Stimulated activated CD4-positive, alpha-beta T cell treated with anti-CD3 and anti-CD28 coated beads, Interleukin-15, amount 100 ng/mL, for 48 hours (primary cell): ENCODE data around the gene CDH4.

Experiments
- DNase-seq, 2 donors: peaks; one replicate each; pipeline ENCODE4 v3.0.0-alpha.2; 2020; ENCODE audit warnings: low read depth in 2 of 2

The CDH4 gene

DNA sequence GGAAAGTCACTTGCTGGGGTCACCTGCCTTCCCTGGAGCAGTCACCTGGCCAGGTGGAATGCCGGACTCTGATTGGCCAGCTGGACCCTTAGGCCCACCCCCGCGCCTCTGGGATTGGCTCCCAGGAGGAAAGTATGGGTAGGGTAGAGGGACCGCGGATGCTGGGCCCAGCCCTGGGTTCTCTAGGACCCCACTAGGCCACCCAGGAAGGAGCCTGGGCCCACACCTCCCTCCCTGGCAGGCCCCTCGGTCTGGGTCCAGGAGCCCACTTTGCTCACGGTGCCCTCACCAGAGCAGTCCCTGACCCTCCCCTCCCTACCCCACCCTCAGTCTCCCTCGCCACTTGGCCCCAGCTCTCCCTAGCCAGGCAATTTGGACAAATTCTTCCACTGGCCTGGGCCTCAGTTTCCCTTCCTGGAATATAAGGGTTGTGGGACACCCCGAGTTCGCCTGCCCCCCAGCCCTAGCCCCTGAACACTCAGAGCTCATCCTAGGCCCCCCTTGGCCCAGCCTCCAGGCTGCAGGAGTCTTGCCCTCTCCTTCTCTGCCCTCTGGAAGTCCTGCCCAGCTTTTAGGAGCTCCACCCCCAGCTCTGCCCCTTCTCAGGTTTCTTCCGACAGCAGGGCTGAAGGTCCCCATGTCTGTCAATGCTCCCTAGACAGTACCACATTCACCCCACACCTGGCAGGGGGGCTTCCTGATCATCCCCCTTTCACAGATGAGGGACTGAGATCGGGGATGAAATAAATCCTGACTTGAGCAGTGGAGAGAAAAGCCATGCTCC is 514.0 kb downstream of the CDH4 start:
- DNase-seq: no peak

DNA sequence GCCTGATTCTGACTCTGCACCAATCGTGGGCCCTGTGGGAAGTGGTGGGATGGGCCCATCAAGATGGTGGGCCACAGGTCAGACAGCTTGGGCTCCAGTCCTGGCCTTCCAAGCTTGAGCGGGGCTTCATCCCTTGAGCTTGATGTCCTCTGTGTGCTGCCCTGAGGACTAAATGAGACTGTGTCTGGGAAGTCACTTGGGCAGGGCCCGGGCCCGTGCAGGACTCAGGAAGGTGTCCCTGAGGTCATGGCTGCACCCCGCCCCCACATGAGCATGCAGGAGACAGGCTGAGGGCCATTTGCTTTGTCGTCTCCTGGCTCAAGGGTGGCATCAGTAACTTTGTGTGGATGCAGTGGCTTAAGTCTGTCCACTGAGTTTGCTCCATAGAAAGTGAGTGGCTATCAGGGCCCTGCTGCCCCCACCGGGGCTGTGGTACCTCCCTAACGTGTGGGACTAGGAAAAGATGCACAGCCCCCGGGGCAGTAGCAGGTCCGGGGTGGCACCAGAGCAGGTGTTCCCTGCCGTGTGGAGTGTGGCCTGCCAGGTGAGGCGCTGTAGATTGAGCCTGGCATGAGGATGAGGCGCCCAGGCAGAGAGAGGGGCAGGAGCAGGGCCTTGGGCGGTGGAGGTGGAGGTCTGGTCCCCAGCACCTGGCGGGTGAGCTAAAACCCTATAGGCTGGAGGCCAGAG is 515.0 kb downstream of the CDH4 start:
- DNase-seq: no peak

DNA sequence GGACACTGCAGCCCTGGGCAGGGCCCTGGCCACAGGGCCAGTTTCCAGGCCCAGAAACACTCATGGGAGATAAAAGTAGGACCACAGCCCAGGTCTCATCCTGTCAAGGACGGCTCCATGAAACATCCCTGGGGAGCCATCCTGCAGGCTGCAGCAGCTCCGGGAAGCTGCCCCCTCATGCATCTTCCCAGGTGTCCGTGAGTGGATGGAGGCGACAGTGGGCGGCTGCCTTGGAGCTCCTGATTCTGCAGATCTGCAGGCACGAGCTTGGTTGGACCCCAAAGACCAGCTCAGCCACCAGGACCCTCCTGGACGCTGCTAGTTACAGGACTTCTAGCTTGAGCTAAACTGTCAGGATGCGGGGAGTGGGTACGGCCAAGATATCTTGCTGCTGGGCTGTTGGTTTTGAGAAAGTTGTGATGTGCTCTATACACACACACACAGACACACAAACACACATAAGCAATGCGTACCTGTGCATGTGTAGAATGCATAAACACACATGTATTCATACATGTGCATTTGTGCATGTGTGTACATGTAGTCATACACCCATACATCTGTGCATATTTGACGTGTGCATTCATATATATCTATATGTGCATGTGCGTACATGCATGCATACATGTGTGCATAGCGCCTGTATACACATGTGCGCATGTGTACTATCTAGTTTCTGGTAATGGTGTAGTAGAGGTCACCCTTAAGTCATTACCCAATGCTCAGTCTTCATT is 515.9 kb downstream of the CDH4 start:
- DNase-seq: no peak

DNA sequence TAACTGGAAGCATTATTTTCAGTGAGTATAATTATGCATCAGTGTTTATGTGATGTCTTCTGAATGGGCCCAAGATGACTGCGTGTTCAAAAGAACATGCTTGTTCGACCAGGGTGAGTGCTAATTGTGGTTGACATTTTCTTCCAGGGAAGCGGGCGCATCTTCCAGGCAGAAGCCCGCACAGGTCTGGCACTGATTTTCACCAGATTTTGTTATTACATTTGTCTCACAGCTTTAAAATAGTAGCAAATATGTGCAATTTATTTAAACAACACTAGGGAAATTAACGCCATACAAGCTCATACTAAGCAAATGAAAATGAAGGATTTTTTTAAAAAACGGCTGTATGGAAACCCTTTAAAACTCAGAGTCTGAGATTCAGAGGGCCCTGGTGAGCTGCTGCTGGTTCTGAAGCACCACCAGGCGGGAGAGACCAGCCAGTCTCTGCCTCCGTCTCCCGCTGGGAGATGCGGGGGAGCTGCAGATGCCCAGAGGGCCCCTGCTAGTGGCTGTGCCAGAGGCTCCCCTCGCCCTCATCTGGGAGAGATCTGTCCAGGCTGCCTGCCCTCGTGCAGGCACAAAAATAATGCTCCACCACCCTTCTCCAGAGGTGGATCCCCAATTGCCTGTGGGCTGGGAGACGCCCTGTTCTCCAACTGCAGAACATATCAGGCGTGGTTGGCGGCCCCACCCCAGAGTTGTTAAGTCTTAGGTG is 516.7 kb downstream of the CDH4 start:
- DNase-seq: no peak

DNA sequence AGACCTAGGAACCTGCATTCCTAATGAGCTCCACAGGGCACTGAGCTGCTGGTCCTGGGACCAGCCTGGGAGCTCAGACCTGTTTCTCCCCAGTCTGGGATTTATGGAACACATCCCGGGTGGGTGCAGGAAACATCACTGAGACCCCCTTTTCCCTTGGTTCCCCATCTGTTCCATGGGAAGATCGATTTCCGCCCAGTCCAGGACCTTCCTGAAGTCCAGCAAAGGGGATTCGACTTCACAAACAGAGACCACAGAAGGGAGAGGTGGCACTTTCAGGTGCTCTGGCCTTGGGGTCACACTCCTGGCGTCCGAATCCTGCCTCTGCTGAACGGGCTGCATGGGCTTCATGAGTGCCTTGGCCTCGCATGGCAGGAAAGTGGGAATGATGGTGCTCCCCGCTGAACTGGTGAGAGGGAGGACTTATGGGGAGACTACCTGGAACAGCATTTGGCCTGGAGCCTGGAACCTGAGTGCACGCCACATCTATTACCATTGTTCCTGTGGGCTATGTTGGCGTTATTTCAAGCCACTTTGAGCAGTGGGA is 517.3 kb downstream of the CDH4 start:
- no peak for DNase-seq

DNA sequence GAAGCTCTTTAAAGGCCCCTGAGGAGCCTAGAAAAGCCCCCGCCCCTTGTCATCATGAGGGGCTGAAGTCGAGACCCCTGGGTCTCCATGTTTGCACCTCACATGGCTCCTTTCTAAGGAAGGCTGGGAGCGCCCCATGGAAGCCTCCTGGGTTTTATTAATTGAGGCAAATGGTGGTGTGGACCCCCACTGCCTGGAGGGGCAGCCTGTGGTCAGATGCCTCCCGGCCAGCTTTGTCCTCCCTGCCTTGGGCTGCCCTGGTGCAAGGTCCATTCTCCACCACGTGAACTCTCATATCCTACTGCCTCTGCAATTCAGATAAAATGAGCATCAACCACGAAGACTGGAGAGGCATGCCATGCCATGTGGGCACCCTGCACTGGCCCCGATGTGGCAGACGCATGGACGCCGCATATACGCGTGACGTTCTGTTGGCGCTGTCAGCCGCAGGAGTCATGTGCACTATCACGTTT is 518.1 kb downstream of the CDH4 start:
- DNase-seq: no peak

DNA sequence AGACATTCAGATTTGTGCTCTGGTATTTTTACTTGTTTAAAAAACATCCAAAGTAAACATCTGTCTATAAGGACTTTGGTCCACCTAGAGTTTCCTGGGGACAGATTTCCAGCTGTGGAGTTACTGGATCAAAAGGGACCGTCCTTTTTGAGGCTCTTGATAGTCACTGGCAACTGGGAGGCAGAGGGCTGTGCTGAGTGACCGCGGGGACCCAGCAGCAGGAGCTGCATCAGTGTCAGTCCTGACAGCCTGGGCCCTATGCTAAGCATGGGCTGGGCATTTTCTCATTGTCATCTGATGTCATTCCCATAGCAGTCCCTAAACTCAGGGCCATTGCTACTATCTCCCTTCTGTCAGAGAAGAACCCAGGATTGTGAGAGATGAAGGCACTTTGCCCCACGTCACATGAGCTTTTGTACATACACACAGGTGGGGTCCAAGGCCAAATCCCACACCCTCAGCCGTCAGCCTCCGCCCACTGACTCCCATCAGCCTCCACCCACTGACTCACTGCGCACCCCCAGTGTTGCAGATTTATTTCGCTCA is 519.8 kb downstream of the CDH4 start:
- DNase-seq: no peak

DNA sequence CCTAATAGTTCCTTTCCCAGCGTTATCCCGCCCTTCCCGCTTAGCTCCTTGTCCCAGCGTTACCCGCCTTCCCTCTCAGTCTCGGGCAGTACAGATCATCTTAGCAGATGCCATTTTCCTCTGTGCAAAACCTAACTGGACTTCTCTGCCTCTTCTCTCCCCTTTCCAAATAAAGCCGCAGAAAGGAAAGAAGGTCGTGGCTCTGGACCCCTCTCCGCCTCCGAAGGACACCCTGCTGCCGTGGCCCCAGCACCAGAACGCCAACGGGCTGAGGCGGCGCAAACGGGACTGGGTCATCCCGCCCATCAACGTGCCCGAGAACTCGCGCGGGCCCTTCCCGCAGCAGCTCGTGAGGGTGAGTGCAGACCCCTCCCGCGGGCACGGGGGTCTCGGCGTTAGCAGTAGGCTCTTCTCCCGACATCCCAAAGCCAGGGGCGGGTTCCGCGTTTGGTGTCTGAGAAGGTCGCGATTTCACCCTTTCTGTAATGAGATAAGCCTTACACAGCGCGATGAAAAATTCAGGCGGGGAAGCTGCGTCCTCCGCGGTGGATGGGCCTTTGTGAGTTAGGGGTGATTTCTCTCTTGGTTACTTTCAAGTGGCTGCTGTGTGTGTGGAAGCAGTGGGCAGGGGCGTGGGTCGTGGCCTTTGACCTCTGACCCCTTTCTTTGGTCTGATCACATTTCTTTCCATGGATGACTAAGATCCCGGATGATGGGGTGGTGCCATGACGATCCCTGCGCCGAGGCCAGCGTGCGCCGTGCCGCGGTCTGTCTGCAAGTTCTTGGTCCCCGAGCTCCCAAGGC is 521.0 kb downstream of the CDH4 start:
- DNase-seq: no peak

DNA sequence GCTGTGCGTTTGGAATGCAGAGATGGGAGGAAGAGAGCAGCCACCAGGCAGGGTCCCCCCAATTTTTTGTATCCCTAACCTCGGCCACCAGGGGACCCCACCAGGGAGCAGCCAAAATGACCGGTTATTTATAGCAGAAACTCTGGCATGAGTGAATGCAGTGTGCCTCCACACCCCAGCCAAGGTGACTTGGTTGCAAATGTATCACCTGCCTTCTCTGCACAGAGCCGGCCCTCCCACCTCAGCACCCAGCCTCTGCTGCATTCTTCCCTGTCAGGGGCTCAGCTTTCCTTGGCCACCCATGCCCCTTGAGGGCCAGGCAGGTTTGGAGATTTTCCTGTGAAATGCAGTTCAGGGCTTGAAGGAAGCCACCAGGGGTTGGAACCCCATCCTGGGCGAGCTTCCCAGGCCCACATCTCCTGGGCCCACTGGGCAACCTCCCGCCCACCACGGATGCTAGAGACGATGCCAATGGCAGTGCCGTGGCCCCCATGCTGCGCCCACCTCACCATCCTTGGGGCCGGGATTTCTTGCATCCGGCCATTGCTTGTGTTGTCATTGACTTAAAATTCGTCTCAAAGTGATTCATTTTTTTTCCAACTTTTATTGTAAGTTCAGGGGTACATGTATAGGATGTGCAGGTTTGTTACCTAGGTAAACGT is 522.0 kb downstream of the CDH4 start:
- no peak for DNase-seq

DNA sequence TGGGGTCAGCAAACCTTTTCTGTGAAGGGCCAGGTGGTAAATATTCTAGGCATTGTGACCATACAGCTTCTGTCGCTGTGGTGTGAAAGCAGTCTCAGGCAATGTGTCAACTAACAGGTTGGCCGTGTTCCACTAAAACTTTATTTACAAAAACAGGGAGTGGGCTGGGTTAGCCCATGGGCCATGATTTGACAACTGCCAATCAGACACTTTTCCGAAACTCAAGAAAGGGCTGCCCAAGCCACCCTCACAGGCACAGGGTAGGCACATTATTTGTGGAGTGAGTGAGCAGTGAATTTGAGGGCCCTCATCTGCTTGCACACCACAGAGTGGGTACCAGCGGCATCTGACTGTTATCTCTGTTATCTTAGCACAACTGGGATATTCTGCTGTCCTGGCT is 523.4 kb downstream of the CDH4 start:
- no peak for DNase-seq

DNA sequence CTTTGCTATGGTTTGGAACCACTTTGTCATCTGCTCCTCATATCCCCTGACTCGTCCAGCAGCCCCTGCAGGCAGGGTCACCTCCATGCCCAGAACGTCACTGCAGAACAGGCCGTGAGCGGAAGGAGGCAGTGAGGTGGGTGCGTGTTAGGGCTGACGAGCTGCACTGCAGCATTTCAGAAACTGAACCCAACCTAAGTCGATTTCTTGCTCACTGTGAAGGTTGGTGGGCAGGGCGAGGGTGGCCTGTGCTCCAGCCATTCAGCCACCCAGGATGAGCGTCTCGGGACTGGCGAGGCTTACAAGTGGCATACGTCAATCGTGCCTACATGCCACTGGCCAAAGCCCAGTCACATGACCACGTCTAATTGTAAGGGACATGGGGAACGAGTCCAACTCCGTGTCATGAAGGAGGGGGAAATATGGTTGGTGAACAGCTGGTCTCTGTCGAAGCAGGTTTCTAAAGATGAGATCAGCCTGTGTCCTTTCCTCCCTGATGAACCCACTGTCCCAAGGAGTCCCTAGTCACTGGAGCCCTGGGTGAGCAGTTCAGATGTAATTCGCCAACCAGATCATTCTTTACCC is 524.5 kb downstream of the CDH4 start:
- DNase-seq: no peak

DNA sequence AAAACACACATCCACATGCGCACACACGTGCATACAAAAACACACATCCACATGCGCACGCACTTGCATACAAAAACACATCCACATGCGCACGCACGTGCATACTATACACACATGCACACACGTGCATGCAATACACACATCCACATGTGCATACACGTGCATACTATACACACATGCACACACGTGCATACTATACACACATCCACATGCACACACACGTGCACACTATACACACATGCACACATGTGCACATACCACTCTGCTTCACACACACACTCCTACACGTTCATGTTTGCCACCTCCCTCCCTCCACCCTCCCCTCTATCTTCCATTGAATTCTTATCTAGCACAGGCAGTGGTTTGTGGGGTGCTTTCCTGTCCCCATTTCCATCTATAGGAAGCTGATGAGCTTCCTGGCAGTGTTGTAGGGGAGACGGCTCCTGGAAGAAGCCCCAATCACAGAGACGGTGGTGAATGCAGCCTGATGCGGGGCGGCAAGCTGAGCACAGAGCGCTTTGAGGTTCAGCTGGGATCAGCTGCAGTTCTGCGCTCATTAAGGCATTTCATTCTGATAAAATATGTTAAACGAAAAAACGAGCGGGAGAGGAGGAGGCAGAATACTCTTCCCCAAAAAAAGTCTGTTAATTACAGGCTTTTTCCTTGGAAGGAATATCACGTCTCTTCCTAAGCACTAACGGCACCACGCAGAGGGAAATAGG is 525.9 kb downstream of the CDH4 start:
- DNase-seq: no peak

DNA sequence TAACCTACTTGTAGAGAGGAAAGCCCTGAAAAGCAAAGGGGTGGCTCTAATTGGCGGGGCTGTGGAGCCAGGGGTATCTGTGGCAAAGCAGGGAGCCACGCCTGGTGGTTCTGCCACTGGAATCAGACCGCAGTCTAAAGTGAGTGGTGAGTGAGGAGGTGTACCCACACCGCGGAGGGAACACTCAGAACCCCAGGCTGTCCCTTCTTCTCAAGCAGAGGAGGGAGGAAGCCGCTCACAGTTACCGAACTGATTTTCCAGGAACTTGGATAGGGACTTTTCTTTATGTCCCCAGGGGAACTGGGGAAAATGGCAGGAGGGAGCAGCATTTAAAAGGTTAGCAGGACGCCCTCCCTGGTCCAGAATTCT is 526.4 kb downstream of the CDH4 start:
- DNase-seq: no peak

DNA sequence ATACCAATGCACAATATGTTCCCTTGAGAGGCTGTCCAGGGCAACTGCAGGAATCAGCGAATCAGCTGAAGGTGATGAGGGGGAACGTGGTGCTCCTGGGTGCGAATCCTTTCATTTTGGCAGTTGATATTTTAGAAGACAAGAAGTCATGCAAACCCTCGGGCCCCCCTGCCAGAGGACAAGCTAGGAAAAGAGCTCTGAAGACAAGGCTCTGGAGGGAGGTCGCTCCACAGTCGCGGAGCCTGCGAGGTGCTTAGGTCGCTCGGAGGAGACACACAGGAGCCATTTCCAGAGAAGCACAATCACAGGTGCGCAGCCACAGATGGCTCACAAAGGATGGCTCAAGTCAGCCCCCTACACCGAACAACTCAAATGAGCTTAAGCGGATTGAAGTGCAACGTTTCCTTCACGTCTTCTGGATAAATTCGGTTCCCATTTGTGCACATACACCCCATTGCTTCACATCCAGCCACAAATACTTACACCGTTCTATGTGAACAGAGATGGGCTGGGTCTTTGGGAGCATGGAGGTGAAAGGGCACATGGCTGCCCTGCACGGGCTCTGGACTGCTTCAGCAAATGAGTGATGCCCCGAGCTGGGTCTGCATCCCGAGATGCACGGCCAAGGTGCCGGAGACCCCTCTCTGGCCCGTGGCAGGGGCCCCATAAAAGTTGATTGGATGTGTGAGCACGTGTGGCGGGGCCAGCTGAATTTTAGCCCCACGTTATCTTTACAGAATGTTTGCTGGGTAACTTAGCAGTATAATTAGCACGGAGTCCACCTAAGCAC is 527.3 kb downstream of the CDH4 start:
- DNase-seq: no peak

DNA sequence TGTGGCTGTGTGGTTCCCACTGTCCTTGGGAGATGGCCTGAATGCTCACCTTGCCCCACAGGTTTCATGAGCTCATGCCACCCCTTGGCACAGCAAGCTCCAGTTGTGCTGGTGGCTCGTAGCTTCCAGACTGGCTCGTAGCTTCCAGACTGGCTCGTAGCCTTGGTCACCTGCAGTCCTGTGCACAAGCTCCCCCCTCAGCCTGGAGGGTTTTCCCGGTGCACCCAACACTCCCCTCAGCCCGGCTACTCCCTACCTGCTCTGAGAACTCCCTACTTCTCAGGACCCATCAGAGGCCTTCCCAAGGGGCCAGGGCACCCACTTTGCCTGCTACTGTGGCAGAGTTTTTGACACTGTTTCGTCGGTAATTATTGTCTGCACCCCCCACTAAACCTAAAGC is 528.0 kb downstream of the CDH4 start:
- no peak for DNase-seq

DNA sequence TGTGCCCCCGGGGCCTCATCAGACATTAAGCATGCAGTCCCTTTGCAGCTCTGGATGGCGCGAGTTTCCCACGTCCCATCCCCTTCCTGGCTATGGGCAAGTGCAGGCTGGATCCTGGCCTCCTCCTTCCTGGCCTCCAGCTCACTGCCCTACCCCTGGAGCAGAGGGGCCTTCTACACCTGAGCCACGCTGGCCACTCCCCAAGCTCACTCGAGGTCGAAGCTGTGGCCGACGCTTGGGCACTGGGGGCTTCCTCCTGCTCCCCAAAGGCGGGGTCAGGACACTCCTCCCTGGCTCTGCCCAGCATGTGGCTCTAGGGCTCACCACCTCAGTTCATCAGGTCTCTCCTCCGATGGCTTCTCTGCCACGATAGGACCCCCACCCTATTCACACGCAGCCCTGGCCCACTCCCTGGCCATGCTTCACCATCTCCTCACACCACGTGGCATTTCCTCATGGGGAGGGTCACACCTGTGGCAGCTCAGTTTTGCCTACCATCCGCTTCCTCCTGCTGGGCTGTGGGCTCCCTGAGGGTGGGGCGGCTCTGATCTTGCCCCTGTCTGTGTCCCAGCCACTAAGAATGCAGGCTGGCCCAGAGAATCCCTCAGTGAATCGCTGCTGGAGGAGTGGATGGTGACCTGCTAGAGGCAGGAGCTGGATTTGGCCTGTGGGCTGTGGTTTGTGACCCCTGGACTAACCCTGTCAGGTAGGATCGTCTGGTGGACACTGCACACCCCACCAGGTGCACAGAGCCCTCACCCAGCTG is 532.9 kb downstream of the CDH4 start:
- DNase-seq: no peak

DNA sequence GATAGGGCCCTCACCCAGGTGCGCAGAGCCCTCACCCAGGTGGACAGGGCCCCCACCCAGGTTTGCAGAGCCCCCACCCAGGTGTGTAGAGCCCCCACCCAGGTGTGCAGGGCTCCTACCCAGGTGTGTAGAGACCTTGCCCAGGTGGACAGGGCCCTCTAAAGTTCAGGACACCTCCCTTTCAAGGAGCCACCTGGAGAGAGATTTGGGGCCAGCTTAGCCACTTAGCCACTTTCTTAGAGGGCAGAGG is 533.4 kb downstream of the CDH4 start:
- DNase-seq: no peak

DNA sequence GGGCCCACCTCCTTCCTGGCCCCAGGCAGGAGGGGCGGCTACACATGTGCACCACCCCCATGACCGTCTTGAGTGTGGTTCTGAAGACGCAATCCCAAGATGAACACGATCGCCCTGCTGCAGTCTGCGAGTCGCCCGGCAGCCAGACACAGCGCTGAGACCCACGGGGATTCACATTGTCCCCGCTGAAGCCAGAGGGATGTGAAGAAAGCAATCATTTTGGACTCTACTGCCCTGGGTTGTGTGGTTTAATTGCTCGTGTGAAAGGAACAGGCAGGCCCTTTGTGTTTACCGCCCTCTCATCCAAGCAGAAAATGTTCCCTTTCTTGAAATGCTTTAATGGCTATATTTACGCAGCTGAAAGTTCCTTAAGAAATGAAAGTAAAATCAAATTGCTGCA is 534.2 kb downstream of the CDH4 start:
- no peak for DNase-seq
